GM18499 (cell line): ENCODE results near the gene CABLES1.
"Not testable (repeated sequence)": the region's sequence is repeated elsewhere in the genome, so short reads cannot be mapped to it uniquely, and the experiment has no call there.

Source experiments
- ATAC-seq: cut with Tn5 transposase; IDR thresholded peaks from one replicate; pipeline ENCODE4 v1.9.1; 2021; ENCODE audit warnings: moderate number of reproducible peaks; ENCODE audit not compliant: insufficient read depth, unreplicated experiment

Gene CABLES1

GRCh38 chr18:23134780-23135549 lies at the start of gene CABLES1:
CABLES1 (plus strand) TSS chr18:23135485; CDS start chr18:23135763, 278 bp downstream.
- no peak for ATAC-seq

GRCh38 chr18:23087352-23087751 lies 47.9 kb upstream of the CABLES1 start:
- ATAC-seq: no peak

GRCh38 chr18:23088310-23088709 lies 47.0 kb upstream of the CABLES1 start:
- no peak for ATAC-seq

DNA sequence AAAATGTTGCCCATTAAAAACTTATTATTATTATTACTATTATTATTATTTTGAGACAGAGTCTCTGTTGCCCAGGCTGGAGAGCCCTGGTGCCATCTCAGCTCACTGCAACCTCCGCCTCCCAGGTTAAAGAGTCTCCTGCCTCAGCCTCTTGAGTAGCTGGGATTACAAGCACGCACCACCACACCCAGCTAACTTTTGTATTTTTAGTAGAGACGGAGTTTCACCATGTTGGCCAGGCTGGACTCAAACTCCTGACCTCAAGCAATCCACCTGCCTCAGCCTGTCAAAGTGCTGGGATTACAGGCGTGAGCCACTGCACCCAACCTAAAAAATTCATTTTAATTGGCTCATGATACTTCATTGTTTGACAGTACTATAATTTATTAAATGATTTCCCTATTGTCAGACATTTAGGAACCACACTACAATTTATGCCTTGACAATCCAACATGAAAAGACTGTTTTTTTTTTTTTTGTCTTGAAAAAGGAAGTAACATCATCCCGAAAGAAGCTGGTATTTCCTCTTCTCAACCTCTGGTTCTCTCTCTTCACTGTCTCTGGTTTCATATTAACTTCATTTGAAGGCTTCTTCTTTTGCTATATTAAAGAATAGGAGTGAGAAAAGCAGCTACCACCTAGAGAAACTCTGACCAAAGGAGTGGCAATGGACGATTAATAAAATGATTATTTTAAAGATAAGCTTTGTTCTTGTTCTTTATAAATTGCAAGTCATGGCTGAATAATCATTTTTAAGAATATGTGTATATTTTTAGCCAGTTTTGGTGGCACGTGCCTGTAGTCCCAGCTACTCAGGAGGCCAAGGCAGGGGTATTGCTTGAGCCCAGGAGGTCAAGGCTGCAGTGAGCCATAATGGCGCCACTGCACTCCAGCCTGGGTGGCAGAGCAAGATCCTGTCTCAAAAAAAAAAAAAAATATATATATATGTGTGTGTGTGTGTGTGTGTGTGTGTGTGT lies 44.0 kb upstream of the CABLES1 start:
- ATAC-seq: not testable (repeated sequence)

DNA sequence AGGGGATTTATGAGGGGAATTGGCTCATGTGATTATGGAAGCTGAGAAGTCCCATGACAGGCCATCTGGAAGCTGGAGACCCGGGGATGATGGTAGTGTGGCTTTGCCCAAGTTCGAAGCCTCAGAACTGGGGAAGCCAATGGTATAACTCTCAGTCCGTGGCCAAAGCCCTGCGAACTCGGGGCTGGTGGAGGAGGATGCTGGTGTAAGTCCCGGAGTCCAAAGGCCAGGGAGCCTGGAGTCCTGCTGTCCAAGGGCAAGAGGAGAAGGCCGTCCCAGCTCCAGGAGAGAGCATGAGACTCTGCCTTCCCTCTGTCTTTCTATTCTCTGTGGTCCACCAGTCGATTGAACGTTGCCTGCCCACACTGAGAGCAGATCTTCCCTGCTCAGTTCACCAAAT lies 43.2 kb upstream of the CABLES1 start:
- no peak for ATAC-seq

DNA sequence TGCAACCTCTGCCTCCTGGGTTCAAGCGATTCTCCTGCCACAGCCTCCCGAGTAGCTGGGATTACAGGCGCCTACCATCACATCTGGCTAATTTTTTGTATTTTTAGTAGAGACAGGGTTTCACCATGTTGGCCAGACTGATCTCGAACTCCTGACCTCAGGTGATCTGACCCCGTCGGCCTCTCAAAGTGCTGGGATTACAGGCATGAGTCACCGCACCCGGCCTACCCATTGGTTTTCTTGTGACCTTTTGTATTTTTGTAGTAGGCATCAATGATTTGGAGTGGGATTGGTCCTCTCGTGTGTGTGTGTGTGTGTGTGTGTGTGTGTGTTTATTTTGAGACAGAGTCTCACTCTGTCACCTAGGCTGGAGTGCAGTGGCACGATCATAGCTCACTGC lies 42.2 kb upstream of the CABLES1 start:
- not testable (repeated sequence) for ATAC-seq

- no peak for ATAC-seq
Observed at GRCh38 chr18:23093772-23094171, 41.5 kb upstream of the CABLES1 start.

DNA sequence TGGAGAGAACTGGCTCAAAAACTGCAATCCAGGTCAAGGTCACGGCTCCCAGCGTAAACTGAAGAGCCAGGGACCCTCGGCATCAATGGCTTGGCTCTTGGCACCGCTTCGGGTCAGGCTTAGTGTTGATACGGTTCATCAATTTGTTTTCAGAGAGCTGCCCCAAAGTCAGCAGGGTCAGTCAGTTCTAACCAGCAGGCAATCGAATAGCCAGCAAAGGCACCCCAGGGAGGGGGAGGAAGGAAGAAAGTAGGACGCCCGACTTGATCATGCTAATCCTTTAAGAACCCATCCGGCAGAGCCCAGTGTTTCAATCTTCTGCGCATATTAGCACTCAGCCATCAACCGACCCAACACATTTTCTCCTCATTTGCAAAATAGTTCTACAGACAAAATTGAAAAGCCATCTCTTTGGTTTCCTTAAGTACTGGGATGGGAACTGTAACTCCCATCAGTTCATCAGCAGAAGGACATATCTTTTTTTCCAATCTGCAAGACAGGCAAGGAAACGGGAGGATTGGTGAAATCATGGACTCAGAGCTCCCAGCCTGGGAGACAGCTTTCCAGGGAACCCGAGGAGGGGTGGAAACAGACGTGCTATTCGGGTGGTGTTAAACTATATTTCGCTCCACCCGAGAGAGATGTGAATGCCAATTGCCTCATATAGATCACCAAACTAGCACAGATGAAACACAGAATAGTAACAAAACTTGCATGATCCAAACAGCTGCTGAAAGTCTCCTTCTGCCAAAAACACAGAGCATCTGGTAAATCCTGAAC lies 40.7 kb upstream of the CABLES1 start:
- ATAC-seq: no peak

DNA sequence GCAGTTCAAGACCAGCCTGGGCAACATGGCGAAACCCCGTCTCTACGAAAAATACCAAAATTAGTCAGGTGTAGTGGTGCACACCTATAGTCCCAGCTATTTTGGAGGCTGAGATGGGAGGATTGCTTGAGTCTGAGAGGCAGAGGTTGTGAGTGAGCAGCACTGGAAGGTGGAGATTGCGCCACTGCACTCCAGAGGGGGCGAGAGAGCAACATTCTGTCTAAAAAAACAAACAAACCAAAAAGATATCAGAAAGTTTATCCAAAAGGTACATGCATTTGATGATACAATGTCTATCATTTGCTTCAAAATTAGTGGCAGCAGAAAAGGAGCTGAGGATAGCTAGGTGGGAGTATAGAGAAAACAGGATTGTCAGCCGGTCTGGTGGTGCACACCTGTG lies 39.8 kb upstream of the CABLES1 start:
- ATAC-seq: no peak

GRCh38 chr18:23097016-23097415 lies 38.3 kb upstream of the CABLES1 start:
- not testable (repeated sequence) for ATAC-seq

DNA sequence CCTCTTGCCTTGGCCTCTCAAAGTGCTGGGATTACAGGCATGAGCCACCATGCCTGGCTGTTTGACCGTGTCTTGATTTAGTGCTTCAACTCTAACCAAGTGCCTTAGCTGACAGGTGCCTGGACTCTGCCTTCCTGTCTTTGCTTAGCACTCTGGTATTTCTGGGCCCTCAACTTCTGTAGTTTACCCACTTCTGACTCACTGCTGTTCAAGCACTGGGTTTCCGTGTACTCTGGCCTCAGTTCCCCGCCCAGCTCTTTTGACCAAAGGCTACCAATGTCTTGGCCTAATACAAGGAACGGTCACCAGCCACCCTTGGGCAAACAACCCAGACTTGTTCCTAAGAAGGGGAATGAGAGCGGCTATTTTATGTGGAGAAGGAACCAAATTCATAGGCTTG lies 35.7 kb upstream of the CABLES1 start:
- ATAC-seq: no peak

GRCh38 chr18:23101861-23102432 lies 33.3 kb upstream of the CABLES1 start:
- ATAC-seq: no peak

DNA sequence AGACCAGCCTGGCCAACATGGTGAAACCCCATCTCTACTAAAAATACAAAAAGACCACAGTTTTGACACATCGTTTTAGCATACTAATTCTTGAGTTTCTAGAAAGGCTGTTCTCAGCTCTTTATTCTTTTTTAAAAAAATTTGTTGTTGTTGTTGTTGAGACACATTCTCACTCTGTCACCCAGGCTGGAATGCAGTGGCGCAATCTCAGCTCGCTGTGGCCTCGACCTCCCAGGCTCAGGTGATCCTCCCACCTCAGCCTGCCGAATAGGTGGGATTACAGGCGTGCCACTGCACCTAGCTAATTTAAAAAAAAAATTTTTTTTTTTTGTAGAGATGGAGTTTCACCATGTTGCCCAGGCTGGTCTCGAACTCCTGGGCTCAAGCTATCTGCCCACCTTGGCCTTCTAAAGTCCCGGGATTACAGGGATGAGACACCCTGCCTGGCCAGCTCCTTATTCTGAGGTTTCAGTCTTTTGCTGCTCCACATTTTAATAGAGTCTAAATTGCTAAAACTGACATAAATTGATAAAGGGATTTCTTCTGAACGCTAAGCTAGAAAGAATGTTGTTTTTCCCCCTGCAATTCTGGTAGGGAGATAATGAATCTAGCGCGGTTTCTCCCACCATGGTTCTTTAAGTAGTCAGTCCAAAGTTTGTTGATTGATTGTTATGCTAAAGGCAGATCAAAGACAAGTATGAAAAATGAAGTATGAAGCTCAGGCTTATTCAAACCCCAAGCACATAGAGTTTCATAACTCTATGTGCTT lies 32.6 kb upstream of the CABLES1 start:
- ATAC-seq: no peak

DNA sequence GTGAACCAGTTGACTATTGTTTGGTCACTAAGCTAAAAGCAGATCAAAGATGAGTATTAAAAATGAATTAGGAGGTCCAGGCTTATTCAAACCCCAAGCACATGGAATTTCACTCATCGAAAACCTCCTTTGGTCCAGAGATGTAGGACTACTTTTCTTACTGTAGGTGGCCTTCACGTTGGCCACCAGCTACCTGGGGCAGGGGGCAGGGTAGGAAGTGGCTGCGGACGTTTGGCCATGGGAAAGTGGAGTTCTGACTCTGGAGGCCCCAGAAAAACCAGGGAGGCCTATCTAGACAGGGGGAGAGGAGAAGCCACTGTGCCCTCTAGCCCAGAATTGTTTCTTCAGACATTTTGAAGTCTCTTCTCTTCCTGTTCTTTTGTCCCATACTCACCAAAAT lies 31.8 kb upstream of the CABLES1 start:
- no peak for ATAC-seq

- ATAC-seq: no peak
Observed at GRCh38 chr18:23105030-23105429, 30.3 kb upstream of the CABLES1 start.

DNA sequence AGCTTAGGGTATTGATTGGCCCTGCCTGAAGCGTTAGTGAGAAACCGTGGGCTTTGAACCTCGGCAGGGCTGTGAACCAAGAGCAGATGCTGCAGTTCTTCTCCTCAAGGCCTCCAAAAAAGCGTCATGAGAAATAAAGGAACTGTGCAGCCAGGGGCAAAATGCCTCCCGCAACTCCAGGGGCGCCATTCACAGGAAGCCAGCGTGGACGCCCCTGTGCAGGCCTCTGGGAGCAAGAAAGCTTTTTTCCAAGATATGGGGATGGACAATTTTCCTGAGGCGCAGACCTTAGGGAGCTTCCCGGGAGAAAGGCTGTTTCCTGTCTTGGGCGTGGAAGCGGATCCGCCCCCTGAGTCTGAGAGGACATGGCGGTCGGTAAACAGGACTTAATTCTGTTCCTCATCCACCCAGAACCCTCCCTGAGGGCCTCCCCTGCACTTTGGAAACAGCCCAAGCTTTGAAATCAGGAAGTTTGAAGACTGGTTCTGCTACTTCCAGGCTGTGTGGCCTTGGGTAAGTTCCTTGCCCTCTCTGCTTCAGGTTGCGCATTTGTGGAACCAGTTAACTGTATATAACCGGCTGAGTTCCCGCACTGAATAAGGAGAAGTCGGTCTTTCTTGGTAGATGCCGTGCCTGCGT lies 29.6 kb upstream of the CABLES1 start:
- ATAC-seq: no peak

DNA sequence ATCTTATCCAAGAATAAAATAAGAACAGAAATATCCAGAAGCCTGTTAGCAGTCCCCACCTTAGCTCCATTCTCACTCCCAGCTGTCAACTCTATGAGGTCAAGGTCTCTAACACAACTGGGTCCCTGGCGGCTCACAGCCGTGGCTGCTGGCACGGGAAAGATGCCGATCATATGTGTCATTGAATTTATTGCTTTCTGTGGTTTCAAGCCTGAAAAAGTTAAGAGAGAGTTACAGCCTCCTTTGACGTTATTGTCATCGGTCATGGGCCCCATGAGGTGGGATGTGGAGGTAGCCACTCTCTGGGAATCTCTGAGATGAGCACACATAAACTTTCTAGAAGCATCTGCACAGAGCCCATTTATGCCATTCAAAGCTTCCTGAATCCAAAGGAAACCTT lies 28.7 kb upstream of the CABLES1 start:
- ATAC-seq: no peak

DNA sequence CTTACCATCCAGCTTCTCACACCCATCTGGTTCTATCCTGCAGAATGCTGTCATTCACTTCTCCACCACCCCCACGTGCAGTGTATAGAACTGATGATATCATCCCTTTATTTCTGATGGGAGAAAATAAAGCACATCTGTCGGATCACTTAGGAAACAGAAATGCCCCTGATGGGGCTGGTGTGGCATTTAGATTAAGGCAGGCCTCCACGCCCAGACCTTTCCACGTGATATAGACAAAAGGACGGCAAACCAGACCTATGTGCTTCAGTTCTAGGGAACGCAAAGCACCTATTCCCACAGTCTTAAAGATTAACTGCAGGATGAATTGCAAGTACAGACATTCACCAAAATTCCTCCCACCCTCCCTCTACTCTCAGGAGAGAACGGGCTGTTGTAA lies 27.6 kb upstream of the CABLES1 start:
- no peak for ATAC-seq

GRCh38 chr18:23108496-23108895 lies 26.8 kb upstream of the CABLES1 start:
- ATAC-seq: no peak
